Retinal pigment epithelial cell (primary cell): Measurements from ENCODE around the gene CD8B2.
"Not testable (repeated sequence)": the region's sequence is repeated elsewhere in the genome, so short reads cannot be mapped to it uniquely, and the experiment has no call there.

Source experiments
- DNase-seq: peaks from one replicate; pipeline ENCODE4 v3.0.0-alpha.2; 2010; ENCODE audit warnings: low read depth
- H3K4me3 ChIP-seq: 2 replicates; pipeline ENCODE4 v1.5.1; 2011; ENCODE audit warnings: mild to moderate bottlenecking, low read length, control low read depth, moderate library complexity
- CTCF ChIP-seq: conservative IDR thresholded peaks from 2 replicates; pipeline ENCODE4 v1.5.1; 2011; ENCODE audit warnings: low read depth, low read length, control low read depth, inconsistent platforms

The CD8B2 gene

GRCh38 chr2:106486551-106487385 is at the start of gene CD8B2:
CD8B2 (plus strand) TSS chr2:106487364; CDS start chr2:106487427, 63 bp downstream.
- DNase-seq, H3K4me3 ChIP-seq: not testable (repeated sequence)

- DNase-seq, H3K4me3 ChIP-seq: not testable (repeated sequence)
Measured at GRCh38 chr2:106461882-106462281, 25.3 kb upstream of the CD8B2 start.

GRCh38 chr2:106467516-106467915 is 19.6 kb upstream of the CD8B2 start:
- H3K4me3 ChIP-seq, DNase-seq: not testable (repeated sequence)

GRCh38 chr2:106468107-106468506 is 19.1 kb upstream of the CD8B2 start, which contains the start of gene RGPD3:
RGPD3 (minus strand) TSS chr2:106468413; CDS start chr2:106468288, 125 bp downstream.
- DNase-seq, H3K4me3 ChIP-seq: not testable (repeated sequence)

GRCh38 chr2:106470658-106471057 is 16.5 kb upstream of the CD8B2 start:
- H3K4me3 ChIP-seq, DNase-seq: not testable (repeated sequence)
- TF ChIP-seq CTCF, result peak; percentile 17

GRCh38 chr2:106477647-106478046 is 9.5 kb upstream of the CD8B2 start:
- H3K4me3 ChIP-seq, DNase-seq: not testable (repeated sequence)

- not testable (repeated sequence) for DNase-seq, H3K4me3 ChIP-seq
Measured at GRCh38 chr2:106479563-106479962, 7.6 kb upstream of the CD8B2 start.

- not testable (repeated sequence) for DNase-seq, H3K4me3 ChIP-seq
Measured at GRCh38 chr2:106487386-106488191, 425 bp downstream of the CD8B2 start.

- DNase-seq, H3K4me3 ChIP-seq: not testable (repeated sequence)
Measured at GRCh38 chr2:106489701-106490100, 2.5 kb downstream of the CD8B2 start.

GRCh38 chr2:106492399-106492798 is 5.2 kb downstream of the CD8B2 start:
- not testable (repeated sequence) for H3K4me3 ChIP-seq, DNase-seq

GRCh38 chr2:106492913-106493312 is 5.7 kb downstream of the CD8B2 start:
- H3K4me3 ChIP-seq, DNase-seq: not testable (repeated sequence)

GRCh38 chr2:106498549-106498948 is 11.4 kb downstream of the CD8B2 start:
- not testable (repeated sequence) for DNase-seq, H3K4me3 ChIP-seq

GRCh38 chr2:106500350-106500749 is 13.2 kb downstream of the CD8B2 start:
- not testable (repeated sequence) for DNase-seq, H3K4me3 ChIP-seq

- DNase-seq, H3K4me3 ChIP-seq: not testable (repeated sequence)
Measured at GRCh38 chr2:106502351-106502750, 15.2 kb downstream of the CD8B2 start.

GRCh38 chr2:106504192-106504591 is 17.0 kb downstream of the CD8B2 start:
- not testable (repeated sequence) for H3K4me3 ChIP-seq, DNase-seq

- H3K4me3 ChIP-seq, DNase-seq: not testable (repeated sequence)
Measured at GRCh38 chr2:106504787-106505186, 17.6 kb downstream of the CD8B2 start.

GRCh38 chr2:106506002-106506687 is 19.0 kb downstream of the CD8B2 start:
- DNase-seq, H3K4me3 ChIP-seq: not testable (repeated sequence)
